A673 (cell line): ENCODE results near the gene BANP. TPM values are rescaled to one million over a fixed set of nuclear protein-coding genes. Genes with fewer than 3 reads are reported as not detected.

Experiments
- BruUV-seq: library from RNA; stranded (reverse); fragments of 400-500 nt; replicated peaks from 2 replicates; lab custom pipeline; 2021; lab: Mats Ljungman, UMichigan
- CTCF ChIA-PET: fragments of 300-600 bp; sonication (Branson Sonifier 250); formaldehyde crosslinking; loops from one replicate; lab custom pipeline; 2022; ENCODE audit warnings: antibody characterized with exemption; lab: Charles Lee
- POLR2A ChIA-PET: fragments of 300-600 bp; sonication (Branson Sonifier 250); formaldehyde crosslinking; loops from one replicate; lab custom pipeline; 2022; ENCODE audit warnings: antibody characterized with exemption; ENCODE audit not compliant: low non-redundant PET; lab: Charles Lee
- DNase-seq: peaks from one replicate; pipeline ENCODE4 v3.0.0-alpha.2; 2015; ENCODE audit warnings: low spot score
- H3K27ac ChIP-seq: fragments of 200-600 bp; sonication (generic); 2 replicates; pipeline ENCODE4 v1.5.1; 2016; ENCODE audit warnings: mixed run types, low read depth, mild to moderate bottlenecking, mixed read lengths, antibody characterized with exemption, low read length; ENCODE audit not compliant: poor library complexity, severe bottlenecking
- H3K27me3 ChIP-seq: fragments of 200-600 bp; sonication (generic); replicated peaks from 2 replicates; pipeline ENCODE4 v1.6.1; 2017; ENCODE audit warnings: mixed run types, low read depth, mild to moderate bottlenecking, mixed read lengths, antibody characterized with exemption, low read length; ENCODE audit not compliant: insufficient read depth, poor library complexity
- H3K36me3 ChIP-seq: fragments of 200-600 bp; sonication (generic); 2 replicates; pipeline ENCODE4 v1.6.1; 2016; ENCODE audit warnings: mixed run types, mild to moderate bottlenecking, mixed read lengths, antibody characterized with exemption, low read length; ENCODE audit not compliant: insufficient read depth, poor library complexity, severe bottlenecking
- H3K4me1 ChIP-seq: fragments of 200-600 bp; sonication (generic); 2 replicates; pipeline ENCODE4 v1.6.1; 2017; ENCODE audit warnings: mixed run types, mild to moderate bottlenecking, mixed read lengths, antibody characterized with exemption, low read length; ENCODE audit not compliant: insufficient read depth, poor library complexity, severe bottlenecking
- H3K4me3 ChIP-seq: fragments of 200-600 bp; sonication (generic); 2 replicates; pipeline ENCODE4 v1.5.1; 2016; ENCODE audit warnings: low read depth, mixed run types, mild to moderate bottlenecking, mixed read lengths, low read length; ENCODE audit not compliant: poor library complexity, severe bottlenecking
- H3K9me3 ChIP-seq: fragments of 200-600 bp; sonication (generic); 2 replicates; pipeline ENCODE4 v1.6.1; 2016; ENCODE audit warnings: mixed run types, low read depth, mild to moderate bottlenecking, mixed read lengths, antibody characterized with exemption, low read length; ENCODE audit not compliant: poor library complexity, severe bottlenecking
- EZH2 ChIP-seq: fragments of 200-600 bp; sonication (generic); IDR thresholded peaks from 2 replicates; pipeline ENCODE4 v1.6.1; 2017; ENCODE audit warnings: borderline replicate concordance, low read depth, mild to moderate bottlenecking, mixed read lengths, antibody characterized with exemption, low read length; ENCODE audit not compliant: poor library complexity, severe bottlenecking
- intact Hi-C: fragments of 100-400 bp; cut with micrococcal nuclease; formaldehyde crosslinking; loops from one replicate; pipeline ENCODE4 v1.10.0; 2022; ENCODE audit not compliant: unreplicated experiment
- total RNA-seq: library from RNA; stranded (reverse); gene quantifications from 2 replicates; pipeline ENCODE4 v1.2.3, GENCODE V29; 2021
- TF ChIP-seq, protein P1 (sequence below): fragments of 300-800, 200-600 bp; sonication (generic); conservative IDR thresholded peaks from 2 replicates; pipeline ENCODE4 v1.5.1; 2017; ENCODE audit warnings: low read depth, mild to moderate bottlenecking, antibody characterized with exemption, low read length, moderate library complexity, mixed read lengths

BANP gene
- total RNA-seq, 1 experiment from 2014 or later, result 44.3 TPM

- TF ChIP-seq, protein P1, sequence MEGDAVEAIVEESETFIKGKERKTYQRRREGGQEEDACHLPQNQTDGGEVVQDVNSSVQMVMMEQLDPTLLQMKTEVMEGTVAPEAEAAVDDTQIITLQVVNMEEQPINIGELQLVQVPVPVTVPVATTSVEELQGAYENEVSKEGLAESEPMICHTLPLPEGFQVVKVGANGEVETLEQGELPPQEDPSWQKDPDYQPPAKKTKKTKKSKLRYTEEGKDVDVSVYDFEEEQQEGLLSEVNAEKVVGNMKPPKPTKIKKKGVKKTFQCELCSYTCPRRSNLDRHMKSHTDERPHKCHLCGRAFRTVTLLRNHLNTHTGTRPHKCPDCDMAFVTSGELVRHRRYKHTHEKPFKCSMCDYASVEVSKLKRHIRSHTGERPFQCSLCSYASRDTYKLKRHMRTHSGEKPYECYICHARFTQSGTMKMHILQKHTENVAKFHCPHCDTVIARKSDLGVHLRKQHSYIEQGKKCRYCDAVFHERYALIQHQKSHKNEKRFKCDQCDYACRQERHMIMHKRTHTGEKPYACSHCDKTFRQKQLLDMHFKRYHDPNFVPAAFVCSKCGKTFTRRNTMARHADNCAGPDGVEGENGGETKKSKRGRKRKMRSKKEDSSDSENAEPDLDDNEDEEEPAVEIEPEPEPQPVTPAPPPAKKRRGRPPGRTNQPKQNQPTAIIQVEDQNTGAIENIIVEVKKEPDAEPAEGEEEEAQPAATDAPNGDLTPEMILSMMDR, result no peak
- Histone ChIP-seq H3K4me1 (peaks cover 28% of the 10 kb centered on the region), H3K4me3 (peak overlapping the region; percentile 97), H3K27me3 (no peaks in the 10 kb centered on the region), H3K36me3 (peaks cover 13% of the 10 kb centered on the region), H3K9me3 (no peaks in the 10 kb centered on the region), H3K27ac (peak overlapping the region; percentile 97)
- ChIA-PET POLR2A (no interaction called here), CTCF (no interaction called here)
- BruUV-seq, result no TSS peak
- DNase-seq, result no peak
- intact Hi-C loops, result loop anchor here (10.0 kb wide), 2 partner anchors 72 to 482 kb away; no protein-coding TSS in a partner anchor
These were observed 1.5 kb downstream of the BANP start for GRCh38 chr16:87952751-87953150.

GRCh38 chr16:87953308-87954215, 2.3 kb downstream of the BANP start:
- POLR2A ChIA-PET, result no interaction called here
- H3K4me3 ChIP-seq, result no peak overlapping the region

GRCh38 chr16:87954361-87954760, 3.1 kb downstream of the BANP start:
- BruUV-seq, result no TSS peak
- ChIA-PET POLR2A (no interaction called here), CTCF (no interaction called here)
- Histone ChIP-seq H3K36me3 (peaks cover 13% of the 10 kb centered on the region), H3K9me3 (no peaks in the 10 kb centered on the region), H3K27ac (peak overlapping the region; percentile 65), H3K4me3 (no peak overlapping the region), H3K4me1 (peaks cover 28% of the 10 kb centered on the region), H3K27me3 (no peaks in the 10 kb centered on the region)
- no peak for DNase-seq
- TF ChIP-seq, protein P1, result no peak
- no peak for TF ChIP-seq EZH2
- intact Hi-C loops, result loop anchor here (10.0 kb wide), 2 partner anchors 70 to 480 kb away; no protein-coding TSS in a partner anchor

More at GRCh38 chr16:87953308-87954215, 2.3 kb downstream of the BANP start:
- H3K27ac ChIP-seq, result peak overlapping the region; percentile 65
- DNase-seq, result no peak
- H3K9me3 ChIP-seq, result no peaks in the 10 kb centered on the region
- CTCF ChIA-PET, result no interaction called here
- intact Hi-C loops, result loop anchor here (10.0 kb wide), 2 partner anchors 71 to 481 kb away; no protein-coding TSS in a partner anchor
- H3K4me1 ChIP-seq, result peaks cover 28% of the 10 kb centered on the region
- H3K27me3 ChIP-seq, result no peaks in the 10 kb centered on the region
- no TSS peak for BruUV-seq
- no peak for TF ChIP-seq EZH2
- TF ChIP-seq, protein P1, result no peak
- H3K36me3 ChIP-seq, result peaks cover 13% of the 10 kb centered on the region
